ENCODE data around the gene CAPNS1. TPM values are rescaled to one million over a fixed set of nuclear protein-coding genes. Genes with fewer than 3 reads are reported as not detected.

CAPNS1 gene
- total and polyA plus RNA-seq, 9 of the 15 experiments (the other 6 are each of a cell fraction or from before 2014, with no cell fraction given): 77.9 to 576 (median 258) TPM

- DNase-seq (ENCODE audit: extremely low read depth in 1 of 4, low spot score in 3 of 4): peak; percentile 36 to 59 (median 54)
- TF ChIP-seq MITF (IDR thresholded peaks at IDR 0.05) (no peak), TEAD4 (IDR thresholded peaks at IDR 0.05; ENCODE audit: low read length) (no peak), TEAD4 (CRISPR knock-in tag; IDR thresholded peaks at IDR 0.05; ENCODE audit: borderline replicate concordance) (no peak), GABPA (tag; conservative IDR thresholded peaks at IDR 0.05; ENCODE audit: low read depth) (peak; percentile 8; the same call in 1 of the 2 replicates), STAT5B (CRISPR knock-in tag; IDR thresholded peaks at IDR 0.05) (no peak), MXI1 (IDR thresholded peaks at IDR 0.05; ENCODE audit: low read depth, low read length) (no peak), E2F6 (IDR thresholded peaks at IDR 0.05; ENCODE audit: borderline replicate concordance in 1 of 2, extremely low read depth in 1 of 2, insufficient read depth in 1 of 2, insufficient read length in 1 of 2, low read depth in 1 of 2, low read length in 1 of 2, poor library complexity in 1 of 2, severe bottlenecking in 1 of 2) (peak in 1 of 2 experiments; percentile 76), NKRF (IDR thresholded peaks at IDR 0.05; ENCODE audit: borderline replicate concordance) (peak; percentile 38; the same call in 1 of the 2 replicates), ZNF431 (CRISPR knock-in tag; IDR thresholded peaks at IDR 0.05) (no peak), ETV1 (tag; conservative IDR thresholded peaks at IDR 0.05; ENCODE audit: low read depth) (no peak; the same call in 1 of the 2 replicates), JUND (IDR thresholded peaks at IDR 0.05; ENCODE audit: borderline replicate concordance, low read depth, low read length) (no peak), JUND (tag; IDR thresholded peaks at IDR 0.05; ENCODE audit: borderline replicate concordance, low read depth, low read length) (no peak), ZNF699 (CRISPR knock-in tag; IDR thresholded peaks at IDR 0.05; ENCODE audit: insufficient replicate concordance) (no peak), CHCHD3 (CRISPR knock-in tag; IDR thresholded peaks at IDR 0.05) (no peak), SMAD1 (IDR thresholded peaks at IDR 0.05; ENCODE audit: low read depth, low read length, partially characterized antibody) (no peak)
These were observed 25.8 kb upstream of the CAPNS1 start for GRCh38 chr19:36113894-36114720.

More at GRCh38 chr19:36113894-36114720, 25.8 kb upstream of the CAPNS1 start:
- H3K9me1 ChIP-seq (ENCODE audit: control insufficient read depth, insufficient read depth, low read length): no peaks in the 10 kb centered on the region
- in situ Hi-C loops (cut with MboI): no loop called here
- peak overlapping the region; percentile 62 for H3K4me3 ChIP-seq
- no peaks in the 10 kb centered on the region for H3K9me3 ChIP-seq (replicated peaks; ENCODE audit: control insufficient read depth, insufficient read depth, low read depth, low read length)
- BruUV-seq (replicated peaks): TSS peak; percentile 74
- intact Hi-C loops (cut with micrococcal nuclease): loop anchor here (2.0 to 10.0 kb wide), 3 partner anchors 25 to 119 kb away; partner anchors contain the start of gene SDHAF1
- H3K36me3 ChIP-seq (ENCODE audit: control insufficient read depth, insufficient read depth, low read length): peaks cover 24% of the 10 kb centered on the region; the same call in 2 of the 3 replicates
- FAIRE-seq (no peak), ATAC-seq (peak; percentile 19)
- H3K9ac ChIP-seq (ENCODE audit: insufficient read depth in 1 of 2, low read depth in 2 of 2, low read length in 2 of 2): peak overlapping the region; percentile 73 to 91
- peaks cover 14% of the 10 kb centered on the region for H3K79me2 ChIP-seq (ENCODE audit: control insufficient read depth, insufficient read depth, low read length)
- H4K20me1 ChIP-seq (replicated peaks; ENCODE audit: control insufficient read depth, insufficient read depth, low read length): no peaks in the 10 kb centered on the region; the same call in 1 of the 2 replicates
- H3K27ac ChIP-seq (ENCODE audit: extremely low read depth, low read depth, low read length): peak overlapping the region; percentile 74
- peak overlapping the region; percentile 96 for H3K4me2 ChIP-seq (ENCODE audit: insufficient read depth, low read length)
- WGBS (ENCODE audit: insufficient coverage, low coverage, missing lambda C conversion rate): 5% methylated on average over 36 of the region's 48 CpGs
- peak overlapping the region; percentile 97 for H2AFZ ChIP-seq (ENCODE audit: low read depth, low read length)
- peaks cover 5 to 38% of the 10 kb centered on the region in 2 experiments; a peak in 3 of 5 replicates for H3K4me1 ChIP-seq (replicated peaks in 1 of 2; ENCODE audit: control insufficient read depth in 2 of 2, insufficient read depth in 2 of 2, low read length in 2 of 2)
- CTCF ChIA-PET (ENCODE audit: low intra/inter-chr PET ratio): no interaction called here
- POLR2A ChIA-PET: interaction anchor here (0.7 to 1.5 kb wide), 4 partner anchors 9 to 191 kb away, joined by 3 to 10 read pairs (median 4); no protein-coding TSS in a partner anchor
- no peaks in the 10 kb centered on the region for H3K27me3 ChIP-seq (ENCODE audit: control insufficient read depth in 2 of 2, insufficient read depth in 2 of 2, low read length in 2 of 2)

Data from K562 (cell line).